Kidney (tissue), 14 donors: ENCODE data around the gene DDX4. TPM values are rescaled to one million over a fixed set of nuclear protein-coding genes. Genes with fewer than 3 reads are reported as not detected.

Experiments used
- DNase-seq, 5 donors: peaks; one replicate each; pipeline ENCODE4 v3.0.0-alpha.2; 2013 to 2020
- FAIRE-seq: peaks from 2 replicates; lab custom pipeline; 2012; peaks lifted over from hg19 to GRCh38; lab: Jason Lieb, UNC
- H3K27ac ChIP-seq, 2 donors: one replicate each; pipeline ENCODE4 v1.7.0; 2013; ENCODE audit warnings: low read depth in 2 of 2, low read length in 2 of 2, inconsistent platforms in 1 of 2
- H3K27me3 ChIP-seq: one replicate; pipeline ENCODE4 v1.7.1; 2013; ENCODE audit warnings: low read length, inconsistent platforms; ENCODE audit not compliant: control insufficient read depth, insufficient read depth
- H3K36me3 ChIP-seq, 3 donors: one replicate each; pipeline versions ENCODE4 v1.7.0 to v1.7.1; 2013; ENCODE audit warnings: low read length in 3 of 3, control low read depth in 1 of 3, inconsistent platforms in 1 of 3; ENCODE audit not compliant: insufficient read depth in 3 of 3, control insufficient read depth in 2 of 3
- H3K4me1 ChIP-seq, 3 donors: one replicate each; pipeline versions ENCODE4 v1.7.0 to v1.7.1; 2013; ENCODE audit warnings: low read length in 3 of 3, inconsistent platforms in 1 of 3, low read depth in 1 of 3; ENCODE audit not compliant: control insufficient read depth in 2 of 3, insufficient read depth in 2 of 3
- H3K4me3 ChIP-seq, 3 donors: one replicate each; pipeline versions ENCODE4 v1.7.0 to v1.8.1; 2013; ENCODE audit warnings: low read length in 3 of 3, control low read depth in 1 of 3, inconsistent platforms in 1 of 3
- H3K9ac ChIP-seq, 3 donors: one replicate each; pipeline versions ENCODE4 v1.7.0 to v1.7.1; 2013; ENCODE audit warnings: low read length in 3 of 3, control low read depth in 1 of 3, inconsistent platforms in 1 of 3
- H3K9me3 ChIP-seq, 3 donors: one replicate each; pipeline versions ENCODE4 v1.7.0 to v1.7.1; 2013; ENCODE audit warnings: low read length in 3 of 3, control low read depth in 1 of 3, inconsistent platforms in 1 of 3; ENCODE audit not compliant: control insufficient read depth in 2 of 3, insufficient read depth in 1 of 3
- intact Hi-C: fragments of 100-400 bp; cut with DNase I; formaldehyde crosslinking; loops from one replicate; pipeline ENCODE4 v1.11.1; 2022
- polyA plus RNA-seq: library from polyadenylated mRNA; stranded (reverse); fragments of 350-450 nt; fragmentation: Illumina TruSeq; extraction: RNeasy Lipid Tissue Mini Kit (QIAGEN cat#74804); gene quantifications from one replicate; pipeline ENCODE4 v1.2.3, GENCODE V29; 2014; ENCODE audit warnings: low read depth, low replicate concordance; ENCODE audit not compliant: insufficient read depth
- total RNA-seq: library from RNA; stranded (reverse); fragmentation: NEBNext Ultra II Directional; extraction: Animal tissue kit (Norgen Biotek cat#: 25700); gene quantifications from one replicate; pipeline ENCODE4 v1.2.1, GENCODE V29; 2021
- TF ChIP-seq, protein P1 (sequence below): IDR thresholded peaks from 3 replicates; pipeline ENCODE4 v1.5.1; 2012; ENCODE audit warnings: mild to moderate bottlenecking, moderate library complexity, borderline replicate concordance; ENCODE audit not compliant: insufficient read depth; ENCODE audit errors: extremely low read depth
- donor health status: control.
- donor health status: control.
- donor health status: control.
- donor health status: control.
- donor health status: control.
- donor health status: DM: yes; HTN: yes; CAD: no.
- donor health status: Normal renal cell carcinoma (clear cell type).

The DDX4 gene
- total and polyA plus RNA-seq, 2 donors from 2014 or later, result not detected

DNA sequence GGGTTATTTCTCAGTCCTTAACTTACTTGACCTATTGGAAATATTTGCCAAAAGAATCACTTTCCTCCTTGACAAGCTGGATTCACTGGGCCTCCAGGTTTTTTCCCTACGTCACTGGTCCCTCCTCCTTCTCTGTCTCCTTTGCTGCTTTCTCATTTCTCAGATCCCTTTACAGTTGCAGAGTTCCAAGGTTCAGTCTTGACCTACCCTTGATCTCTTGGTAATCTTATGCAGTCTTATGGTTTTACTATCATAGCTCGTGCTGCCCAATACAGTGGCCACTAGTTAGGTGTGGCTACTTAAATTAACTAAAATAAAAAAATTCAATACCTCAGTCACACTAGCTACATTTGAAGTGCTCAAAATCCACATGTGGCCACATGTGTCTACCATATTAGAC, 37.1 kb upstream of the DDX4 start:
- FAIRE-seq (no peak), DNase-seq (no peak)
- Histone ChIP-seq H3K4me3 (no peak overlapping the region), H3K27me3 (no peaks in the 10 kb centered on the region), H3K4me1 (no peaks in the 10 kb centered on the region), H3K9me3 (no peaks in the 10 kb centered on the region), H3K27ac (no peak overlapping the region), H3K9ac (no peak overlapping the region), H3K36me3 (no peaks in the 10 kb centered on the region)
- intact Hi-C loops, result loop anchor here (10.0 kb wide), 1 partner anchor 296 kb away; no protein-coding TSS in a partner anchor
- TF ChIP-seq, protein P1, sequence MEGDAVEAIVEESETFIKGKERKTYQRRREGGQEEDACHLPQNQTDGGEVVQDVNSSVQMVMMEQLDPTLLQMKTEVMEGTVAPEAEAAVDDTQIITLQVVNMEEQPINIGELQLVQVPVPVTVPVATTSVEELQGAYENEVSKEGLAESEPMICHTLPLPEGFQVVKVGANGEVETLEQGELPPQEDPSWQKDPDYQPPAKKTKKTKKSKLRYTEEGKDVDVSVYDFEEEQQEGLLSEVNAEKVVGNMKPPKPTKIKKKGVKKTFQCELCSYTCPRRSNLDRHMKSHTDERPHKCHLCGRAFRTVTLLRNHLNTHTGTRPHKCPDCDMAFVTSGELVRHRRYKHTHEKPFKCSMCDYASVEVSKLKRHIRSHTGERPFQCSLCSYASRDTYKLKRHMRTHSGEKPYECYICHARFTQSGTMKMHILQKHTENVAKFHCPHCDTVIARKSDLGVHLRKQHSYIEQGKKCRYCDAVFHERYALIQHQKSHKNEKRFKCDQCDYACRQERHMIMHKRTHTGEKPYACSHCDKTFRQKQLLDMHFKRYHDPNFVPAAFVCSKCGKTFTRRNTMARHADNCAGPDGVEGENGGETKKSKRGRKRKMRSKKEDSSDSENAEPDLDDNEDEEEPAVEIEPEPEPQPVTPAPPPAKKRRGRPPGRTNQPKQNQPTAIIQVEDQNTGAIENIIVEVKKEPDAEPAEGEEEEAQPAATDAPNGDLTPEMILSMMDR, result no peak

- intact Hi-C loops, result loop anchor here (10.0 kb wide), 1 partner anchor 297 kb away; no protein-coding TSS in a partner anchor
- Histone ChIP-seq H3K4me3 (no peak overlapping the region), H3K27me3 (no peaks in the 10 kb centered on the region), H3K9me3 (no peaks in the 10 kb centered on the region), H3K27ac (no peak overlapping the region), H3K36me3 (no peaks in the 10 kb centered on the region), H3K9ac (no peak overlapping the region), H3K4me1 (no peaks in the 10 kb centered on the region)
- FAIRE-seq (no peak), DNase-seq (no peak)
- TF ChIP-seq, protein P1, result no peak
These were observed 36.3 kb upstream of the DDX4 start for GRCh38 chr5:55701462-55702103.

DNA sequence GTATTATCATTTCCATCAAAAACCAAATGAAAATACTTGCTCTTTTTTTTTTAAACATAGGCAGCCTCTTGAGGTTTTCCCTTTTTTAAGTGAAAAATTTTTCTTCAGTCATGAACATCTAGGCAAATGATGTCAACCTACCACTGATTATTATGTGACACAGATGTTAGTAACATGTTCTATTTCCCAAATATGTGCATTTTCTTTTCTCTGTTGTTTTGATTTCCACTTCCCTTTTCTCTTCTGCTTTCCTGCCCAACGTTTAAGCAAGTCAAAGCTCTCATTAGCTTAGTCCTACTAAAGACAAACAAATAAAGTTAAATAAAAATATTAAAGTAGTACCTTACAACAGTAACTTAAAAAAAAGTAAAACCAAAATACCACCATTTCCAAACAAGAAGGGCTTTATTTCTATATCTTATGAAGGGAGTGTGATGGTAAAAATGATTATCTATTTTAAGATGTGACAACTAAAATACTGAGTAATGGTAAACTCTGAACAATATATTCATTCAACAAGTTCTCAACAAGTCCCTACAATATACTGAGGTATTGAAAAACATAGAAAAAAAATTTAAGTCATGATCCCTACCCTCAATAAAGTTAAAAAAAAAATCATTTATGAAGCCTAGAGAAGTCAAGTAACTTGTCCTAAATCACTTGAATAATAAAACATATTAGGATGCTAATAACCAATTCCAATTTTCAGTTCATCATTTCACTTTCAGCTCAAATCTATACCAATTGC, 35.1 kb upstream of the DDX4 start:
- Histone ChIP-seq H3K4me3 (no peak overlapping the region), H3K27me3 (no peaks in the 10 kb centered on the region), H3K36me3 (no peaks in the 10 kb centered on the region), H3K27ac (no peak overlapping the region), H3K9ac (no peak overlapping the region), H3K9me3 (no peaks in the 10 kb centered on the region), H3K4me1 (no peaks in the 10 kb centered on the region)
- DNase-seq, result no peak
- TF ChIP-seq, protein P1, result no peak
- peak; percentile 46 for FAIRE-seq
- intact Hi-C loops, result loop anchor here (10.0 kb wide), 1 partner anchor 298 kb away; no protein-coding TSS in a partner anchor
